GM03348 (cell line): ENCODE results near the gene AP3B1.

Experiments used
- DNase-seq: peaks from one replicate; pipeline ENCODE4 v3.0.0; 2012; ENCODE audit warnings: low spot score

AP3B1 gene

GRCh38 chr5:78291687-78292086 is 2.8 kb downstream of the AP3B1 start:
- no peak for DNase-seq

DNA sequence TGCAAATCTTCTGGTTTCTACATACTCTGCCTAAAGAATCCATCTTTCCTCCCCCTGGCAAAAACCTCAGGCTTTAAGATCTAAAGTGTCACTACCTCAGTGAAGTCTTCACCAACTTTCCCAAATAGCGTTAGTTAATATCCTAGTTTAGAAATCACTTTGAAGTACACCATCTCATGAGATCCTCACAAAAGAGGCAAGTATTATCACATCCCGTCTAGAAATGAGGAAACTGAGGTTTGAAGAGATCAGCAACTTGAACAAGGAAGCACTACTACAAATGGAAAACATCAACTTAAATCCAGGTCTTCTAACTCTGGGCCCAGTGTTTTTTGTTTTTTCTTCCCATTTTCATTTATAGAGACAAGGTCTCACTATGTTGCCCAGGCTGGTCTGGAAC is 4.6 kb downstream of the AP3B1 start:
- DNase-seq = no peak

DNA sequence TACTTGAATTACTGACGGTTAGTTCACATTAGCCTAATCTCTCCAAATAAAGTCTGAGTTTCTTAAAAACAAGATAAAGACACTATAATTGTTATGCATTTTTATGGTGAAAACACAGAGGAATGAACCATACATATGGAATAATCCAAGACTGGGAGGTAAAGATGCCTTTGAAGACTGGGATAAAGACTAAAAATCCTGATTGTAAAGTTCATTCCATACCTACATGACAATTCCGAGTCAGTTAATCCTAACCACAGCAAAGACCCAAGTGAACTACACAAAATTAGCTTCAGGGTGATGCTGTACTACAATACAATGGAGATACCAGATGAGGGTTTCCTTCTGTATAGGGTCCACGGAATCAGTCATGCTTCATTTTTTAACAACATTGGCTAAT is 6.3 kb downstream of the AP3B1 start:
- no peak for DNase-seq

GRCh38 chr5:78287833-78288232 is 6.7 kb downstream of the AP3B1 start:
- DNase-seq = peak; percentile 66

DNA sequence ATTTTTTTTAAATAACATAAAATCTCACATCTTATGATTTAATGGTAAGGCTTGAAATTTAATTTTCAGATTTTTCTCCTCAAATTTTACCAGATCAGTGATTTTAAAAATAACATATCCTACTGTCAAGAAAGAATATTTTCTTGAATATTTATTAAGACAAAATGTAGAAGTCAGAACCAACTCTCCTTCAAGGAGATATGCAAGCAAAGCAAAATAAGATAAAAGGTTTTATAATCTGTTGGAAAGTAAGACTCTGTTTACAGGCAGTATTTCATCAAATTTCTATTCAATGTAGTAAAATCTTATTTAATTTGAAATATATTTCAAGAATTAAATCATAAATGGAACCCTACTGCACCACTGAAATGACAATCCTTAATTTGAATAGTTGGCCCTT is 7.3 kb downstream of the AP3B1 start:
- DNase-seq = no peak

GRCh38 chr5:78286290-78286689 is 8.2 kb downstream of the AP3B1 start:
- DNase-seq = no peak

DNA sequence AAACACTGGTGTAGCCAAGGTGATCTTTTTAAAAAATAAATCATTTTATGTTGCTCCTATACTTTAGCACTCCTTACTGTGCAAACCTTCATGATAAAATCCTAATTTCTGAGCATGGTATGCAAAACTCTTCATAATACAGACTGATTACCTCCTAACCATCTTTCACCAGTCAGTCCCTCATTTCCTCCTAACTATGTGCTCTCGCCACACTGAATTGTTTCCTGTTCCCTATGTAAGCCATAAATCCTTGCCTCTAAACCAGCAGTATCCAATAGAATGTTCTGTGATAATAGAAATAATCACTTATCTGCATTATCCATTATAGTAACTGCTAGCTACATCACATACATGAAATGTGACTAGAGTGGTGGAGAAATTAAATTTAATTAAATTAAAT is 10.7 kb downstream of the AP3B1 start:
- DNase-seq = no peak

DNA sequence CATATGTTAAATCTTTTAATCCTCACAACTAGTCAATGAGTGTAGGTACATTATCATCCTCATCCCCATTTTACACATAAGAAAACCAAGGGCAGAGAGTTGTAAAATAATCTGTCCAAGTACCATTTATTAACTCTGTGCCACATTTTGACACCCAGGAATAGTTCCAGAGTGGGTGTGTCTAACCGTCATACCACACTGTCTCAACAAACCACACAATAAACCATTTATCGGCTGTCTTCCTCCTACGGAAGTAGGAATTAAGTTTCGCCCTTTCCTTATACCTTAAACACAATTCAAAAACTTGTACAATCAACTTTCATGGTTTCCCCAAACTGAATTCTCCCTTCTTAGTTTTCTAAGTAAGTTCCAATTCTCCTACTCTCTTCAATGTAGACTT is 11.4 kb downstream of the AP3B1 start:
- no peak for DNase-seq

- no peak for DNase-seq
These were observed 14.2 kb downstream of the AP3B1 start for GRCh38 chr5:78280261-78280660.

GRCh38 chr5:78279194-78279593 is 15.3 kb downstream of the AP3B1 start:
- DNase-seq = no peak

GRCh38 chr5:78277715-78278114 is 16.8 kb downstream of the AP3B1 start:
- no peak for DNase-seq

GRCh38 chr5:78275998-78276543 is 18.4 kb downstream of the AP3B1 start:
- no peak for DNase-seq

DNA sequence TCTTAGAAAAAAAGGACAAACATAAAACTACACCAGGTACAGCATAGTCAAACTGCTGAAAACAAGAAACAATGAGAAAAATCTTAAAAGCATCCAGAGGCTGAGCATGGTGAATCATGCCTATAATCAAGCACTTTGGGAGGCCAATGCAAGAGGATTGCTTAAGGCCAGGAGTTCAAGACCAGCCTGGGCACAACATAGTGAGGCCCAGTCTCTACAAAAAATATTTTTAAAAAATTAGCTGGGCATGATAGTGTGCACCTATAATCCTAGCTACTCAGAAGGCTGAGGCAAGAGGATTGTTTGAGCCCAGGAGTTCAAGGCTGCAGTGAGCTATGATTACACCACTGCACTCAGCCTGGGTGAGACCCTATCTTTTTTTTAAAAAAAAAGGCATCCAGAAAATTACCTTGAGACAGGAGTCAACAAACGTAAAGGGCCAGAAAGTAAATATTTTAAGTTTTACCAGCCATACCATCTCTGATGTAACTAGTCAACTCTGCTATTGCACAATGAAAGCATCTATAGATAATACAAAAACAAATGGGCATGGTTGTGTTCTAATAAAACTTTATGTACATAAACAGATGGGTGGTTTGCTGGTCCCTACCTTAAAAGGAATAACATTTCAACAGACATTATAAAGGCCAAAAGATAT is 19.8 kb downstream of the AP3B1 start:
- DNase-seq = no peak

GRCh38 chr5:78273436-78273835 is 21.1 kb downstream of the AP3B1 start:
- no peak for DNase-seq

GRCh38 chr5:78271766-78272165 is 22.7 kb downstream of the AP3B1 start:
- no peak for DNase-seq

- DNase-seq = peak; percentile 12
These were observed 25.3 kb downstream of the AP3B1 start for GRCh38 chr5:78269088-78269703.

DNA sequence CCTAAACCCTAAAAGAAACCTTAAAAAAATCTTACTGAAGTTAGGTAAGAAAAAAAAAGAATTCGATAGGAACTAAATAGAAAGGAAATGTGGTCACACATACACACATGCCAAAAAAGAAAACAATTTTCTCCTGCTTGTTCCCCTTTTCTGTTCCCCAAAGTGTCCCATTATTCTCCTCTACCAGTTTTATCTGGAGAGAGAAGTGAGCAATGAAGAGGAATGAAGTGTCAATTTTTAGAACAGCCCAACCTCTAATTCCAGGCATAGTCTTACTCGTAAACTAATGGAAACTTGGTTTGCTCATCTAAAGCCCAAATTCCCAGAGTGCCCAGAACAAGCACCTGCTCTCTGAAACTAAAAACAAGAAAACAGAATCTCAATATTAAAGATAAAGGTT is 26.1 kb downstream of the AP3B1 start:
- peak; percentile 11 for DNase-seq

DNA sequence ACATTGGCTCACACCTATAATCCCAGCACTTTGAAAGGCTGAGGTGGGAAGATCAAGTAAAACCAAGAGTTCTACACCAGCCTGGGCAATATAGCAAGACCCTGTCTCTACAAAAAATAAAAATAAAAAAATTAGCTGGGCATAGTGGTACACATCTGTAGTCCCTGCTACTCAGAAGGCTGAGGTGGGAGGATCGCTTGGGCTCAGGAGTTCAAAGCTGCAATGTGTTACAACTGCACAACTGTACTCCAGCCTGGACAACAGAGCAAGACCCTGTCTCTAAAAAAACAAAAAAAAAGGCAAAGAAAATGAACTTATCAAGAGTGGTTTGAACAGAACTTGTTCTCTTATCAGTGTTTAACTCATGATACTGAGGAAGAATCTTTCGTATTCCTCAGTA is 29.3 kb downstream of the AP3B1 start:
- no peak for DNase-seq

DNA sequence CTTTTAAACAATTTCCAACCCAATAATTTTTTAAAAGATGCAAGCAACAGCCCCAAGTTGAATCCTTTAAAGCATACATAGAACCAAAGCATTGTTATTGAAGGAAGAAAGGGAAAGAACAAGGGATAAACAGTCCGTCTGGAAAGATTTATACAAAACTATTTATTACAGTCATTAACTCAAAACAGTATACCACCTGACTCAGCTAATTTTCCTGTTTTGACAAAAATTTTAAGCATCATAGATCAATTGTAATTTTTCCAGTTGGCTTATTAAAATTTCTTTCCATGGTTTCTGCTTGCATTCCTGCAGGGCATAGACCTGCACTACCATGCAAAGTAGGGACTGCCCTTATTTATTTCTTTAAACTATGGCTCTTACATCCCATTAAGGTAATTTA is 29.9 kb downstream of the AP3B1 start:
- no peak for DNase-seq

GRCh38 chr5:78260771-78261170 is 33.7 kb downstream of the AP3B1 start:
- DNase-seq = no peak

GRCh38 chr5:78253201-78253600 is 41.3 kb downstream of the AP3B1 start:
- DNase-seq = no peak

DNA sequence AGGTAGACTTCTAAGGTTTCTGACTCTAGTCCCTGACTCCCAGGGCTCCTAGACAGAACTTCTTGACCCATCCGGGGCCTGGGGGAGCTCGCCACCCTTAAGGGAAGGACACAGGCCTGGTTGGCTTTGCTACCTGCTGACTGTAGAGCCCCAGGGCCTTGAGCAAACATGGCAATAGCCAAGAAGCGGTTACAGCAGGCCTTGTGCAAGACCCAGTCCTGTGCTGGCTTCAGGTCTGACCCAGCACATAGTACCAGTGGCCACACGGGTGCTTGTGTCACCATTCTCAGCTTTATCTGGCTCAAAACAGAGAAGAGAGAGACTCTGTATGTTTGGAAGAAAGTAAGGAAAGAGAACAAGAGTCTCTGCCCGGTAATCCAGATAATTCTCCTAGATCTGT is 41.8 kb downstream of the AP3B1 start:
- no peak for DNase-seq

GRCh38 chr5:78251663-78252284 is 42.7 kb downstream of the AP3B1 start:
- no peak for DNase-seq

DNA sequence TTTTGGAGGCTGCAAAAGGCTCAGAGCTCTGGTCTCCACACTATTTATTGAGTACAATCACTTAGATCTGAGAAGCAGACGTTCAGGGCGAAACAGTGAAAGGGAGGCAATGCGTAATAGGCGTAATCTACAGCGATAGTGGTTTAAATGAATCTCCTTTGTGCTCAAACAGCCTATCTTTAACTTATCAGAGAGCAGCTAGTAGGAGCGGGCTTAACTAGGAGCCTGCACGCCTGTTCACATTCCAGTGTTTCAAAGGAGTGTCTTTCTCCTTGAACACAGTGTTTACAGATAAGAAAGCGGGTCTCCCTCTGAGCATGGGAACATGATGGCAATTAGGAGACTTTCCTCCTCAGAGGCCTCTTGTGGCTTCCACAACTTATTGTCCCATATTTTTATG is 49.4 kb downstream of the AP3B1 start:
- no peak for DNase-seq
